Measurements from ENCODE around the gene SATB1.
"Not testable (repeated sequence)": the region's sequence is repeated elsewhere in the genome, so short reads cannot be mapped to it uniquely, and the experiment has no call there.

Gene SATB1

GRCh38 chr3:18351823-18352744 is 73.1 kb downstream of the SATB1 start:
- DNase-seq (ENCODE audit: low read depth in 2 of 2), result no peak

- no peak for DNase-seq (ENCODE audit: low read depth in 2 of 2)
These were observed 74.0 kb downstream of the SATB1 start for GRCh38 chr3:18351069-18351628.

GRCh38 chr3:18349197-18349798 is 75.8 kb downstream of the SATB1 start:
- DNase-seq (ENCODE audit: low read depth in 2 of 2), result no peak

GRCh38 chr3:18346097-18346496 is 79.0 kb downstream of the SATB1 start:
- DNase-seq (ENCODE audit: low read depth in 2 of 2), result no peak

GRCh38 chr3:18345015-18345367 is 80.1 kb downstream of the SATB1 start:
- DNase-seq (ENCODE audit: low read depth in 2 of 2), result no peak

- no peak for DNase-seq (ENCODE audit: low read depth in 2 of 2)
These were observed 80.7 kb downstream of the SATB1 start for GRCh38 chr3:18344306-18345014.

GRCh38 chr3:18343809-18344208 is 81.3 kb downstream of the SATB1 start:
- DNase-seq (ENCODE audit: low read depth in 2 of 2), result no peak

GRCh38 chr3:18338827-18339514 is 86.2 kb downstream of the SATB1 start:
- DNase-seq (ENCODE audit: low read depth in 2 of 2), result no peak

GRCh38 chr3:18337231-18337630 is 87.9 kb downstream of the SATB1 start:
- no peak for DNase-seq (ENCODE audit: low read depth in 2 of 2)

GRCh38 chr3:18334837-18335601 is 90.1 kb downstream of the SATB1 start:
- DNase-seq (ENCODE audit: low read depth in 2 of 2), result no peak

GRCh38 chr3:18330772-18331441 is 94.2 kb downstream of the SATB1 start:
- DNase-seq (ENCODE audit: low read depth in 2 of 2), result not testable (repeated sequence)

- no peak for DNase-seq (ENCODE audit: low read depth in 2 of 2)
These were observed 117.0 kb downstream of the SATB1 start for GRCh38 chr3:18308096-18308650.

- DNase-seq (ENCODE audit: low read depth in 2 of 2), result no peak
These were observed 117.6 kb downstream of the SATB1 start for GRCh38 chr3:18307529-18307928.

GRCh38 chr3:18302517-18302916 is 122.6 kb downstream of the SATB1 start:
- DNase-seq (ENCODE audit: low read depth in 2 of 2), result no peak

- DNase-seq (ENCODE audit: low read depth in 2 of 2), result no peak
These were observed 123.4 kb downstream of the SATB1 start for GRCh38 chr3:18301781-18302180.

- no peak for DNase-seq (ENCODE audit: low read depth in 2 of 2)
These were observed 124.2 kb downstream of the SATB1 start for GRCh38 chr3:18300916-18301315.

- DNase-seq (ENCODE audit: low read depth in 2 of 2), result no peak
These were observed 128.0 kb downstream of the SATB1 start for GRCh38 chr3:18297126-18297525.
